Mesothelial cell of epicardium (in vitro differentiated cells): ENCODE measurements around the gene CDK6. TPM values are rescaled to one million over a fixed set of nuclear protein-coding genes. Genes with fewer than 3 reads are reported as not detected.

ENCODE experiments used
- DNase-seq, 2 experiments: peaks; one replicate each; pipeline ENCODE4 v3.0.0; 2021; ENCODE audit warnings: low spot score in 2 of 2; ENCODE audit not compliant: unreplicated experiment in 2 of 2
- H3K27ac Mint-ChIP-seq: 2 replicates; pipeline ENCODE4 v1.8.0; 2021; ENCODE audit warnings: mixed read lengths
- H3K27me3 Mint-ChIP-seq: 2 replicates; pipeline ENCODE4 v1.8.0; 2021; ENCODE audit warnings: low read depth, mixed read lengths
- H3K36me3 Mint-ChIP-seq: 2 replicates; pipeline ENCODE4 v1.8.0; 2021; ENCODE audit warnings: mixed read lengths
- H3K4me1 Mint-ChIP-seq: 2 replicates; pipeline ENCODE4 v1.8.0; 2021; ENCODE audit warnings: mixed read lengths
- H3K4me3 Mint-ChIP-seq: 2 replicates; pipeline ENCODE4 v1.8.0; 2021; ENCODE audit warnings: mild to moderate bottlenecking, moderate library complexity, mixed read lengths
- H3K9me3 Mint-ChIP-seq: 2 replicates; pipeline ENCODE4 v1.8.0; 2021; ENCODE audit warnings: mixed read lengths
- CTCF ChIP-seq: fragments of 200-600 bp; sonication (generic); IDR thresholded peaks from one replicate; pipeline ENCODE4 v1.5.0; 2021; ENCODE audit warnings: antibody characterized with exemption; ENCODE audit not compliant: unreplicated experiment
- total RNA-seq: library from RNA; stranded (reverse); gene quantifications from 3 replicates; pipeline ENCODE4 v1.2.1, GENCODE V29; 2021

The CDK6 gene
- total RNA-seq, 1 donor from 2014 or later: 138 TPM

DNA sequence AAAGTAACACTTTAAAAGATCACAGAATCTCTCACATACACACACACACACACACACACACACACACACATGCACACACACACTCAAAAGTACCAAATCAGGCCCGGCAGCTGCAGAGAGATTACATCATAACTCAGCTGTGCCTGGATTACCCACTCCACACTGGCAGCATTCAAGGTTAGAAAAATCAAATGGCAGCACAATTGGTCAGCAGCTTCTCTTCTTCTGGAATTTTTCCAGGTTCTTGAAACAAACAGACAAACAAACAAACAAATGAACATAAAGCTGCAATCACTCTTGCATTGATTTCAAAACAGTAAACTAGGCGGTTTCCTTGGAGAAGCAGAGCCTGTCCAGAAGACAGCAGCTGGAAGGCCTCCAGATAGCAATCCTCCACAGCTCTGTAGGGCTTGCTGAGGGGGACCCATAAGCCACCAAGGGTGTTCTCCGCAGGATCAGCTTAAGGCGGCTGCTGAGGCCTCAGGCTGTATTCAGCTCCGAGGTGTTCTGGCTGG lies 221.7 kb downstream of the CDK6 start:
- no peaks in the 10 kb centered on the region for H3K27me3 Mint-ChIP-seq

DNA sequence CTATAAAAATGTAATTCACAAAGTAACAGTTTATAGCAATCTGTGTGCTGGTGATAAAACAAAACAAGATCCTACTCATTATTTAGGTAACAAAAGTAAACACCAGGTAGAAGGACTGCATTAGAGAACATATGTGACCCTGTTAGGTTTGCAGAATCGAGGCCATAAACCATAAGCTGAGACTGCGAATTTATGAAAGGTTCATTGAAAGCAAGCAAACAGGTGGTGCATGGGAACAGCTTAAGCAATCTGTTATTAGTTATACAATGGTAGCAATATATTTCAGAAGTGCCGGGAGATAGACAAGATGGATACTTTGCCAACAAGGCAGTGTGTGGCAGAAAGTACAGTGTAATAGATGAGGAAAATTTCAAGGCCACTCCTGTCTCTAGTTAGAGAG lies 222.7 kb downstream of the CDK6 start:
- Mint-ChIP-seq H3K27ac (no peak overlapping the region), H3K4me3 (no peak overlapping the region)
- DNase-seq: no peak

More for the DNA sequence above, 221.7 kb downstream of the CDK6 start:
- H3K4me3 Mint-ChIP-seq: no peak overlapping the region
- no peak for TF ChIP-seq CTCF
- no peak overlapping the region for H3K27ac Mint-ChIP-seq
- peaks cover 4% of the 10 kb centered on the region for H3K4me1 Mint-ChIP-seq
- no peaks in the 10 kb centered on the region for H3K9me3 Mint-ChIP-seq
- peaks cover 25% of the 10 kb centered on the region for H3K36me3 Mint-ChIP-seq
- no peak for DNase-seq

DNA sequence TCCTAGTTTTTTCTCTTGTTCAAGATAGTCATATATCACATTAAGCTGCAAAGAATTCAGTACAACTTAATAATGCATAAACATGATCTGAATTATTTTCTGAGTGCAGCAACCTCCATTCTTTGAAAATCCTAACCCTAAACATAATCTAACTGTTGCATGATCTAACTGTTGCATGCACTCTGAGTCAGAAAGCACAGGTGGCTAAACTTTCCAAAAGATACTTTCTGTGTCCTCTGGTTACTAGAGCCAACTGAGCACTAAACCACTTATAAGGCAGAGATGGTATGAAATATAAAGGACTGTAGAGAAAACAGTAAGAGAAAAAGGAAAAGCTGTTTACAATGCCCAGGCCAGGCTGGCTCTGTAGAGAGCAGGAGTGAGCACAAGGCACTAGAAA lies 223.2 kb downstream of the CDK6 start:
- Mint-ChIP-seq H3K27ac (no peak overlapping the region), H3K9me3 (no peaks in the 10 kb centered on the region), H3K4me3 (no peak overlapping the region), H3K36me3 (peaks cover 25% of the 10 kb centered on the region), H3K27me3 (no peaks in the 10 kb centered on the region), H3K4me1 (peaks cover 14% of the 10 kb centered on the region)
- DNase-seq: no peak
- TF ChIP-seq CTCF: no peak

More for the DNA sequence above, 222.7 kb downstream of the CDK6 start:
- TF ChIP-seq CTCF: no peak
- Mint-ChIP-seq H3K27me3 (no peaks in the 10 kb centered on the region), H3K9me3 (no peaks in the 10 kb centered on the region), H3K4me1 (peaks cover 12% of the 10 kb centered on the region), H3K36me3 (peaks cover 25% of the 10 kb centered on the region)

GRCh38 chr7:92612501-92612900 lies 223.9 kb downstream of the CDK6 start:
- Mint-ChIP-seq H3K27me3 (no peaks in the 10 kb centered on the region), H3K27ac (no peak overlapping the region), H3K36me3 (peaks cover 23% of the 10 kb centered on the region), H3K4me3 (no peak overlapping the region), H3K4me1 (peaks cover 16% of the 10 kb centered on the region), H3K9me3 (no peaks in the 10 kb centered on the region)
- TF ChIP-seq CTCF: no peak
- no peak for DNase-seq

- Mint-ChIP-seq H3K27ac (no peak overlapping the region), H3K4me3 (no peak overlapping the region), H3K36me3 (peaks cover 15% of the 10 kb centered on the region), H3K27me3 (no peaks in the 10 kb centered on the region), H3K4me1 (peaks cover 16% of the 10 kb centered on the region), H3K9me3 (no peaks in the 10 kb centered on the region)
- no peak for TF ChIP-seq CTCF
- no peak for DNase-seq
These were observed 224.6 kb downstream of the CDK6 start for GRCh38 chr7:92611735-92612134.
